HCT116 (cell line): ENCODE measurements around the gene OBSL1. TPM values are rescaled to one million over a fixed set of nuclear protein-coding genes. Genes with fewer than 3 reads are reported as not detected.

ENCODE experiments used
- ATAC-seq: fragments of 200-7000 bp; cut with Tn5 transposase; 2 replicates; pipeline ENCODE4 v1.9.1; 2020; ENCODE audit warnings: mild to moderate bottlenecking, moderate library complexity
- BruUV-seq: library from RNA; stranded (reverse); fragments of 400-500 nt; replicated peaks from 2 replicates; lab custom pipeline; 2021; lab: Mats Ljungman, UMichigan
- CTCF ChIA-PET: fragments of 300-600 bp; sonication (Branson Sonifier 250); formaldehyde crosslinking; loops from one replicate; lab custom pipeline; 2021; ENCODE audit warnings: antibody characterized with exemption; lab: Charles Lee
- POLR2A ChIA-PET: fragments of 300-600, 350-600 bp; sonication (Branson Sonifier 250); formaldehyde crosslinking; loops from one replicate; lab custom pipeline; 2021; ENCODE audit warnings: antibody characterized with exemption; lab: Charles Lee
- RAD21 ChIA-PET, 2 experiments: fragments of 300-600 bp; sonication (Branson Sonifier 250); formaldehyde crosslinking; loops; one replicate each; lab custom pipeline; 2023; ENCODE audit warnings: low total read pairs in 2 of 2; ENCODE audit not compliant: uncharacterized antibody in 2 of 2, unreplicated experiment in 2 of 2, low non-redundant PET in 1 of 2; lab: Charles Lee
- DNase-seq: peaks from one replicate; pipeline ENCODE4 v3.0.0-alpha.2; 2010; ENCODE audit warnings: low read depth, low spot score
- H2AFZ ChIP-seq: fragments of 200-600 bp; shearing (Covaris generic), sonication (generic); 2 replicates; pipeline ENCODE4 v1.6.1; 2017; ENCODE audit warnings: low read depth, mixed run types, mixed read lengths, antibody characterized with exemption, low read length; ENCODE audit not compliant: poor library complexity, severe bottlenecking
- H3K27ac ChIP-seq: 2 replicates; pipeline ENCODE4 v1.5.1; 2012; ENCODE audit warnings: low read depth, low read length
- H3K27me3 ChIP-seq: fragments of 200-600 bp; sonication (generic); 2 replicates; pipeline ENCODE4 v1.6.1; 2016; ENCODE audit warnings: mixed run types, low read length, mixed read lengths; ENCODE audit not compliant: insufficient read depth
- H3K36me3 ChIP-seq, 2 experiments: fragments of 200-500 bp in 1 of 2; fragments of 200-600 bp in 1 of 2; sonication (Bioruptor generic) in 1 of 2; sonication (generic) in 1 of 2; 2 replicates each; pipeline versions ENCODE4 v1.5.1 to v1.6.1; 2014 to 2016; ENCODE audit warnings: low read length in 2 of 2, inconsistent platforms in 1 of 2, mixed read lengths in 1 of 2, mixed run types in 1 of 2; ENCODE audit not compliant: insufficient read depth in 2 of 2, control insufficient read depth in 1 of 2
- H3K4me1 ChIP-seq, 2 experiments: fragments of 200-600 bp in 1 of 2; sonication (generic) in 1 of 2; 2 replicates each; pipeline versions ENCODE4 v1.5.1 to v1.6.1; 2012 to 2017; ENCODE audit warnings: low read length in 2 of 2, inconsistent platforms in 1 of 2, mild to moderate bottlenecking in 1 of 2, mixed read lengths in 1 of 2, mixed run types in 1 of 2, moderate library complexity in 1 of 2; ENCODE audit not compliant: insufficient read depth in 2 of 2, control insufficient read depth in 1 of 2
- H3K4me2 ChIP-seq: fragments of 200-600 bp; sonication (generic); 2 replicates; pipeline ENCODE4 v1.6.1; 2017; ENCODE audit warnings: mixed run types, low read length, mixed read lengths
- H3K4me3 ChIP-seq, 2 experiments: fragments of 200-600 bp in 1 of 2; sonication (generic) in 1 of 2; replicated peaks in 1 of 2; 2 replicates each; pipeline ENCODE4 v1.5.1; 2011 to 2016; ENCODE audit warnings: low read length in 2 of 2, control low read depth in 1 of 2, low read depth in 1 of 2, mild to moderate bottlenecking in 1 of 2, mixed read lengths in 1 of 2, mixed run types in 1 of 2
- H3K79me2 ChIP-seq: fragments of 200-600 bp; sonication (generic); 2 replicates; pipeline ENCODE4 v1.6.1; 2017; ENCODE audit warnings: mild to moderate bottlenecking, mixed run types, low read length, moderate library complexity, mixed read lengths; ENCODE audit not compliant: insufficient read depth
- H3K9ac ChIP-seq: fragments of 200-600 bp; sonication (generic); 2 replicates; pipeline ENCODE4 v1.6.1; 2016; ENCODE audit warnings: low read length, mixed read lengths
- H3K9me2 ChIP-seq: fragments of 200-600 bp; sonication (generic), shearing (Covaris generic); 2 replicates; pipeline ENCODE4 v1.6.1; 2017; ENCODE audit warnings: mixed run types, mild to moderate bottlenecking, moderate library complexity; ENCODE audit not compliant: insufficient read depth
- H3K9me3 ChIP-seq, 2 experiments: fragments of 200-500 bp in 1 of 2; fragments of 200-600 bp in 1 of 2; sonication (Bioruptor generic) in 1 of 2; sonication (generic) in 1 of 2; 2 replicates each; pipeline ENCODE4 v1.6.1; 2014 to 2017; ENCODE audit warnings: low read length in 2 of 2, mixed read lengths in 2 of 2, inconsistent platforms in 1 of 2, low read depth in 1 of 2, mild to moderate bottlenecking in 1 of 2, mixed run types in 1 of 2, moderate library complexity in 1 of 2; ENCODE audit not compliant: control insufficient read depth in 1 of 2, insufficient read depth in 1 of 2
- H4K20me1 ChIP-seq: fragments of 200-600 bp; sonication (generic), shearing (Covaris generic); 2 replicates; pipeline ENCODE4 v1.6.1; 2017; ENCODE audit warnings: mixed run types, mild to moderate bottlenecking, moderate library complexity; ENCODE audit not compliant: insufficient read depth
- ATF3 ChIP-seq: IDR thresholded peaks from 2 replicates; pipeline ENCODE4 v1.6.1; 2012
- EZH2phosphoT487 ChIP-seq: fragments of 200-600 bp; IDR thresholded peaks from 2 replicates; pipeline ENCODE4 v1.6.1; 2018; ENCODE audit warnings: antibody characterized with exemption, borderline replicate concordance
- JUND ChIP-seq: IDR thresholded peaks from 2 replicates; pipeline ENCODE4 v1.6.1; 2012
- RAD21 ChIP-seq: IDR thresholded peaks from 2 replicates; pipeline ENCODE4 v1.6.1; 2012; ENCODE audit warnings: low read depth, mild to moderate bottlenecking
- REST ChIP-seq: IDR thresholded peaks from 2 replicates; pipeline ENCODE4 v1.6.1; 2012; ENCODE audit warnings: low read depth
- intact Hi-C: fragments of 100-400 bp; cut with micrococcal nuclease; formaldehyde crosslinking; loops from 2 replicates; pipeline ENCODE4 v1.10.0; 2022
- total RNA-seq: library from RNA; stranded (reverse); gene quantifications from one replicate; pipeline ENCODE4 v1.2.1, GENCODE V29; 2021; ENCODE audit not compliant: unreplicated experiment

The OBSL1 gene
- total RNA-seq, 1 experiment from 2014 or later: 45.2 TPM

GRCh38 chr2:219527076-219527394 lies 44.3 kb downstream of the OBSL1 start:
- no peaks in the 10 kb centered on the region for H3K9me3 ChIP-seq
- RAD21 ChIA-PET: no interaction called here
- ATAC-seq: no peak
- H3K4me1 ChIP-seq: peaks cover 22 to 56% of the 10 kb centered on the region in 2 experiments
- H3K9me2 ChIP-seq: no peaks in the 10 kb centered on the region
- no peaks in the 10 kb centered on the region for H3K36me3 ChIP-seq
- POLR2A ChIA-PET: interaction anchor here (1.4 kb wide), 1 partner anchor 29 kb away, joined by 3 read pairs; no protein-coding TSS in a partner anchor
- no peak for DNase-seq
- H3K27ac ChIP-seq: no peak overlapping the region
- no TSS peak for BruUV-seq
- no peak overlapping the region for H2AFZ ChIP-seq
- H3K27me3 ChIP-seq: no peaks in the 10 kb centered on the region
- intact Hi-C loops: no loop called here
- no peaks in the 10 kb centered on the region for H4K20me1 ChIP-seq
- H3K4me3 ChIP-seq: no peak overlapping the region
- CTCF ChIA-PET: interaction anchor here (1.8 to 7.7 kb wide), 5 partner anchors 17 to 139 kb away, joined by 9 to 109 read pairs (median 47); partner anchors contain the start of genes DNPEP and GMPPA
- H3K79me2 ChIP-seq: no peaks in the 10 kb centered on the region
- TF ChIP-seq ATF3 (no peak), JUND (no peak), EZH2phosphoT487 (no peak), REST (no peak), RAD21 (no peak)
- H3K4me2 ChIP-seq: no peak overlapping the region
- H3K9ac ChIP-seq: no peak overlapping the region
